Measurements from ENCODE around the gene ASAP2.

Gene ASAP2

GRCh38 chr2:9300214-9300613, 93.6 kb downstream of the ASAP2 start:
- DNase-seq = no peak

- no peak for DNase-seq
These were observed 94.3 kb downstream of the ASAP2 start for GRCh38 chr2:9300829-9301453.

GRCh38 chr2:9302755-9303154, 96.1 kb downstream of the ASAP2 start:
- no peak for DNase-seq

GRCh38 chr2:9303528-9304225, 97.1 kb downstream of the ASAP2 start:
- no peak for DNase-seq

GRCh38 chr2:9306911-9307310, 100.3 kb downstream of the ASAP2 start:
- DNase-seq = no peak

- no peak for DNase-seq
These were observed 100.9 kb downstream of the ASAP2 start for GRCh38 chr2:9307535-9307934.

- peak; percentile 27 for DNase-seq
These were observed 101.8 kb downstream of the ASAP2 start for GRCh38 chr2:9308186-9308955.

GRCh38 chr2:9309147-9309546, 102.5 kb downstream of the ASAP2 start:
- DNase-seq = no peak

GRCh38 chr2:9310377-9310776, 103.8 kb downstream of the ASAP2 start:
- DNase-seq = peak; percentile 80

GRCh38 chr2:9310798-9311197, 104.2 kb downstream of the ASAP2 start:
- peak; percentile 44 for DNase-seq

- DNase-seq = peak; percentile 83
These were observed 104.9 kb downstream of the ASAP2 start for GRCh38 chr2:9311488-9311887.

- DNase-seq = no peak
These were observed 106.0 kb downstream of the ASAP2 start for GRCh38 chr2:9312591-9312990.

- DNase-seq = no peak
These were observed 106.8 kb downstream of the ASAP2 start for GRCh38 chr2:9313443-9313842.

- DNase-seq = no peak
These were observed 108.8 kb downstream of the ASAP2 start for GRCh38 chr2:9315280-9315847.

GRCh38 chr2:9317559-9317958, 110.9 kb downstream of the ASAP2 start:
- DNase-seq = no peak

GRCh38 chr2:9318461-9319337, 112.1 kb downstream of the ASAP2 start:
- no peak for DNase-seq

GRCh38 chr2:9319338-9319715, 112.7 kb downstream of the ASAP2 start:
- DNase-seq = no peak

GRCh38 chr2:9322576-9322975, 116.0 kb downstream of the ASAP2 start:
- no peak for DNase-seq

- no peak for DNase-seq
These were observed 118.8 kb downstream of the ASAP2 start for GRCh38 chr2:9325428-9325827.

GRCh38 chr2:9326975-9327374, 120.4 kb downstream of the ASAP2 start:
- DNase-seq = peak; percentile 73

- no peak for DNase-seq
These were observed 121.3 kb downstream of the ASAP2 start for GRCh38 chr2:9327873-9328352.

GRCh38 chr2:9328931-9329330, 122.3 kb downstream of the ASAP2 start:
- no peak for DNase-seq

- no peak for DNase-seq
These were observed 122.9 kb downstream of the ASAP2 start for GRCh38 chr2:9329497-9329896.
